ENCODE measurements around the gene SLFN14. TPM values are rescaled to one million over a fixed set of nuclear protein-coding genes. Genes with fewer than 3 reads are reported as not detected.

The SLFN14 gene
- total RNA-seq (0.48 TPM), polyA plus RNA-seq (not detected)

GRCh38 chr17:35560703-35561102 is at the start of gene SLFN14:
TSS of gene SLFN14 (minus strand) at chr17:35560819. CDS start at chr17:35558062, 2,757 bp downstream.
- Histone ChIP-seq H3K4me1 (ENCODE audit: insufficient read depth) (no peaks in the 10 kb centered on the region), H3K36me3 (ENCODE audit: insufficient read depth) (no peaks in the 10 kb centered on the region), H3K4me3 (ENCODE audit: low read depth, low read length) (no peak within 1 kb of the TSS), H3K27ac (ENCODE audit: low read depth) (no peak within 1 kb of the TSS)
- WGBS = 52% methylated on average over 3 of the region's 3 CpGs
- DNase-seq (ENCODE audit: extremely low spot score) = no peak

- H3K4me3 ChIP-seq (ENCODE audit: low read depth, low read length) = no peak overlapping the region
- H3K4me1 ChIP-seq (ENCODE audit: insufficient read depth) = no peaks in the 10 kb centered on the region
- no peak for DNase-seq (ENCODE audit: extremely low spot score)
- no peak overlapping the region for H3K27ac ChIP-seq (ENCODE audit: low read depth)
- peaks cover 11% of the 10 kb centered on the region for H3K36me3 ChIP-seq (ENCODE audit: insufficient read depth)
- 95% methylated on average over 4 of the region's 4 CpGs for WGBS
Observed at GRCh38 chr17:35609831-35610230, 49.2 kb upstream of the SLFN14 start.

DNA sequence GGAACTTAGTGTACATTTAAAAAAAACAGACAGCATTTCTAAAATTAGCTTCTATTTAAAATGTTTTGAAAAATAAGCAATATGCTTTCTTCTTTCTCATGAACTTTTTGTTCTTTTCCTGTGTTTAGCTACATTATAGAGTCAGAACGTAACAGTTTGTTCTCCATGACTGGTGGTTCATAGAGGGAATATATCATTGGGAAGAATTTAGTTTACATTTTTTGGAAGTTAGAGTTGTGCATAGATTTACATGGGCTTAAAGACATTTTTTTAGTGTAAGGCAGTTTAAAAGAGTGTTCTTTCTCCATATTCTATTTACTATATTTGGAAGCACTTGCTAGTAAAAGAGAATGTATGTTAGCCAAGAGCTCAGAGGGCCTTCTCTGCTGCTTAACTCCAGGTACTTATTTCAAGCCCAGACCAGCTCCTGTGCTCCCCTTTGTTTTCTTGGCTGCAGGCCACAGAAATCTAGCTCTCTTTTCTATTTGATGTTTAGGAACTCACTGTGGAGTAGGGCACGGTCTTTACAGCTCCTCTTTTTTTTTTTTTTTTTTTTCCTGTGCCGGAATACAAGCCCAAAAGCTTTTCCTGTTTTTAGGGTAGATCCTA is 46.7 kb upstream of the SLFN14 start:
- DNase-seq (ENCODE audit: extremely low spot score) = no peak
- WGBS = 38% methylated on average over 3 of the region's 3 CpGs
- Histone ChIP-seq H3K4me3 (ENCODE audit: low read depth, low read length) (no peak overlapping the region), H3K4me1 (ENCODE audit: insufficient read depth) (no peaks in the 10 kb centered on the region), H3K36me3 (ENCODE audit: insufficient read depth) (peaks cover 9% of the 10 kb centered on the region), H3K27ac (ENCODE audit: low read depth) (no peak overlapping the region)

- Histone ChIP-seq H3K4me3 (ENCODE audit: low read depth, low read length) (no peak overlapping the region), H3K4me1 (ENCODE audit: insufficient read depth) (no peaks in the 10 kb centered on the region), H3K36me3 (ENCODE audit: insufficient read depth) (peaks cover 9% of the 10 kb centered on the region), H3K27ac (ENCODE audit: low read depth) (no peak overlapping the region)
- no peak for DNase-seq (ENCODE audit: extremely low spot score)
- 81% methylated on average over 2 of the region's 2 CpGs for WGBS
Observed at GRCh38 chr17:35605678-35606077, 45.1 kb upstream of the SLFN14 start.

DNA sequence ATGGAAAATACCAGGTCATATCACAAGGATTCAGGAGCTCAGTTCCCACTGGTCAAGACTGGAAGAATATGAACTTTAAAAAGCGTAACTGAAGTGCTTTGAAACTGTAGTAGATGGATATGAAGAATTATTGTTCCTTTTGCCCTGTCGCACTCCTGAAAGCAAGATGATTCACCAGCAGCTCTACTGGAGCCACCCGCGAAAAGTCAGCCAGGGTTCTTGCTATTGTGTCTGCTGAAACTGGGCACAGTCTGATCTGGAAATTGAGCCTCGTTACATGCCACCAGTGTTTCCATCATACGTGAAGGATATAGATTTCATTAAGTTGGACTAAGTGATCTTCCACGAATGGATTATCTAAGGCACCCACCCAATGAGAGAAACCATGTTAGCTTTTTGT is 43.1 kb upstream of the SLFN14 start:
- Histone ChIP-seq H3K27ac (ENCODE audit: low read depth) (no peak overlapping the region), H3K4me3 (ENCODE audit: low read depth, low read length) (no peak overlapping the region), H3K4me1 (ENCODE audit: insufficient read depth) (no peaks in the 10 kb centered on the region), H3K36me3 (ENCODE audit: insufficient read depth) (peaks cover 5% of the 10 kb centered on the region)
- 83% methylated on average over 7 of the region's 7 CpGs for WGBS
- no peak for DNase-seq (ENCODE audit: extremely low spot score)

DNA sequence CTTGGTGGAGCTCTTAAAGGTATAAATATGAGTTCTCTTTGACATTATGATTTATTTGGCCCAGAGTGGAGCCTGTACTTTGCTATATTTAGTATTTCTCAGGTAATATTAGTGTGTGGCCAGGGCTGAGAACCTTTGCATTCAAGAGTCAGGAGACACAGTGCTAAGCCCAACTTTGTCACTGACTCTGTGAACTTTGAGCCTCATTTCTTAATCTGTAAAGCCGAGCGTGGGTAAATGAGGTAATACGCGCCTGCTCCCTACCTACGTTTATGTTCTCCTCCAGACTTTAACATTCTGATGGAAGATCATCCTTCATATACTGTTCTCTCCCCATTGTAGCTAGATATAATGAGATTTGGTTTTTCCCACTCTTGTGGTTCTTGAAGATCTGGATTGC is 37.0 kb upstream of the SLFN14 start:
- no peaks in the 10 kb centered on the region for H3K4me1 ChIP-seq (ENCODE audit: insufficient read depth)
- DNase-seq (ENCODE audit: extremely low spot score) = no peak
- H3K4me3 ChIP-seq (ENCODE audit: low read depth, low read length) = no peak overlapping the region
- WGBS = 75% methylated on average over 5 of the region's 5 CpGs
- H3K36me3 ChIP-seq (ENCODE audit: insufficient read depth) = peaks cover 7% of the 10 kb centered on the region
- no peak overlapping the region for H3K27ac ChIP-seq (ENCODE audit: low read depth)

- Histone ChIP-seq H3K4me1 (ENCODE audit: insufficient read depth) (no peaks in the 10 kb centered on the region), H3K27ac (ENCODE audit: low read depth) (no peak overlapping the region), H3K4me3 (ENCODE audit: low read depth, low read length) (no peak overlapping the region), H3K36me3 (ENCODE audit: insufficient read depth) (peaks cover 7% of the 10 kb centered on the region)
- WGBS = 84% methylated on average over 54 of the region's 54 CpGs
- DNase-seq (ENCODE audit: extremely low spot score) = no peak
Observed at GRCh38 chr17:35596530-35597233, 36.1 kb upstream of the SLFN14 start.

- no peak overlapping the region for H3K4me3 ChIP-seq (ENCODE audit: low read depth, low read length)
- 81% methylated on average over 4 of the region's 4 CpGs for WGBS
- DNase-seq (ENCODE audit: extremely low spot score) = no peak
- no peak overlapping the region for H3K27ac ChIP-seq (ENCODE audit: low read depth)
- H3K4me1 ChIP-seq (ENCODE audit: insufficient read depth) = no peaks in the 10 kb centered on the region
- peaks cover 4% of the 10 kb centered on the region for H3K36me3 ChIP-seq (ENCODE audit: insufficient read depth)
Observed at GRCh38 chr17:35596072-35596471, 35.5 kb upstream of the SLFN14 start.

GRCh38 chr17:35588196-35588920 is 27.7 kb upstream of the SLFN14 start:
- WGBS = 61% methylated on average over 12 of the region's 12 CpGs
- peak overlapping the region; percentile 85 for H3K27ac ChIP-seq (ENCODE audit: low read depth)

GRCh38 chr17:35587074-35587961 is 26.7 kb upstream of the SLFN14 start, which contains the start of gene AP2B1:
TSS of gene AP2B1 (plus strand) at chr17:35587322. CDS start at chr17:35594031, 6,709 bp downstream.
- DNase-seq (ENCODE audit: extremely low spot score) = peak; percentile 92
- under 1% methylated on average over 50 of the region's 50 CpGs for WGBS
- Histone ChIP-seq H3K36me3 (ENCODE audit: insufficient read depth) (no peaks in the 10 kb centered on the region), H3K4me1 (ENCODE audit: insufficient read depth) (no peaks in the 10 kb centered on the region), H3K4me3 (ENCODE audit: low read depth, low read length) (peak within 1 kb of the TSS; percentile 49), H3K27ac (ENCODE audit: low read depth) (peak within 1 kb of the TSS; percentile 85)

More at GRCh38 chr17:35588196-35588920, 27.7 kb upstream of the SLFN14 start:
- no peaks in the 10 kb centered on the region for H3K4me1 ChIP-seq (ENCODE audit: insufficient read depth)
- no peak for DNase-seq (ENCODE audit: extremely low spot score)
- peak overlapping the region; percentile 49 for H3K4me3 ChIP-seq (ENCODE audit: low read depth, low read length)
- no peaks in the 10 kb centered on the region for H3K36me3 ChIP-seq (ENCODE audit: insufficient read depth)

- DNase-seq (ENCODE audit: extremely low spot score) = no peak
- H3K4me3 ChIP-seq (ENCODE audit: low read depth, low read length) = peak overlapping the region; percentile 49
- H3K36me3 ChIP-seq (ENCODE audit: insufficient read depth) = no peaks in the 10 kb centered on the region
- WGBS = 22% methylated on average over 7 of the region's 7 CpGs
- peak overlapping the region; percentile 72 for H3K27ac ChIP-seq (ENCODE audit: low read depth)
- no peaks in the 10 kb centered on the region for H3K4me1 ChIP-seq (ENCODE audit: insufficient read depth)
Observed at GRCh38 chr17:35586569-35587073, 26.0 kb upstream of the SLFN14 start.

GRCh38 chr17:35584061-35584460 is 23.4 kb upstream of the SLFN14 start:
- H3K4me1 ChIP-seq (ENCODE audit: insufficient read depth) = no peaks in the 10 kb centered on the region
- H3K27ac ChIP-seq (ENCODE audit: low read depth) = no peak overlapping the region
- WGBS = 90% methylated on average over 1 of the region's 1 CpG
- no peak for DNase-seq (ENCODE audit: extremely low spot score)
- H3K4me3 ChIP-seq (ENCODE audit: low read depth, low read length) = no peak overlapping the region
- no peaks in the 10 kb centered on the region for H3K36me3 ChIP-seq (ENCODE audit: insufficient read depth)

DNA sequence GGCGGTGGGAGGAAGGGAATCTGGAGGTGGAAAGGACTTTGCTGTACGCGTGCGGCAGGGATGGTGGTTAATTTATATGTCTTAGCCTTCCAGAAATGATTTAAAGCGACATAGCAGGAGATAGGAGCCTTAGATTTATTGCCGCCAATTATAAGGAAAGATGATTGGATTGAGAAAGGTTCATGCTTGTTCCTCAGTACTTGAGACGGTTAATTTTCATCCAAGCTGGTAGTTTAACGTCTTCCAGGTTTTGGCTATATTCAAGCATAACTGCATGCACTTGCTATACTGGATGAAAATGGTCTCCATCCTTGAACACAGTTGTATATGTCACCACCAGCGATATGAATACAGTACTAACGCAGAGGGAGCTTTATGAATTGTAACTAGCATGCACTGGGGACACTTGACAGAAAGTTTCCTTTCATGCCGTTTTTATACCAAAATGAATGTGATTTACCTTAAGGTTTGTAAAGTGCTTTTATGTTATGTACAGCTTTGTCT is 18.4 kb upstream of the SLFN14 start:
- DNase-seq (ENCODE audit: extremely low spot score) = no peak
- no peaks in the 10 kb centered on the region for H3K4me1 ChIP-seq (ENCODE audit: insufficient read depth)
- H3K4me3 ChIP-seq (ENCODE audit: low read depth, low read length) = peak overlapping the region; percentile 78
- peak overlapping the region; percentile 40 for H3K27ac ChIP-seq (ENCODE audit: low read depth)
- peaks cover 1% of the 10 kb centered on the region for H3K36me3 ChIP-seq (ENCODE audit: insufficient read depth)
- WGBS = 2% methylated on average over 11 of the region's 11 CpGs

Data from urinary bladder (tissue), 4 donors.